Embryonic facial prominence (tissue), 1 donor: Measurements from ENCODE around the gene ARHGAP32.
"Not testable (repeated sequence)": the region's sequence is repeated elsewhere in the genome, so short reads cannot be mapped to it uniquely, and the experiment has no call there.

Experiments
- DNase-seq: peaks from one replicate; pipeline ENCODE4 v3.0.0-alpha.2; 2016; ENCODE audit errors: extremely low spot score

Gene ARHGAP32

DNA sequence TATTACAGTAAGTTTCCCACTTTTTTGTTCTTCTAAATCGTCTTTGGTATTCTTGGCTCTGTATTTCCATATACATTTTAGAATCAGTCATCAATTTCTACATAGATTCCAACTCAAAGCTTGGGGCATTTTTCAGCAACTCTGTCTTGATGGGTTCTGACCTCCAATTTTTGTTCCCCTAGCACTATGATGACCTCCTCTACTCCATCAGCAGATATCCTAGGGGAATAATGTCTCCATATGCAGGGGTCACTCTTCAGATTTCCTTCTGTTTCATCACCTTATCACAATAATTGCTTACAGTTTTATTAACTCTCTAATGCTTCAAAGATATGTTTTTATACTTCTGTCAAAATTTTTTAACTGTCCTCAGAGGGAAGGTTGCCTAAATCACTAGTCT lies 158.1 kb downstream of the ARHGAP32 start:
- DNase-seq, result no peak

DNA sequence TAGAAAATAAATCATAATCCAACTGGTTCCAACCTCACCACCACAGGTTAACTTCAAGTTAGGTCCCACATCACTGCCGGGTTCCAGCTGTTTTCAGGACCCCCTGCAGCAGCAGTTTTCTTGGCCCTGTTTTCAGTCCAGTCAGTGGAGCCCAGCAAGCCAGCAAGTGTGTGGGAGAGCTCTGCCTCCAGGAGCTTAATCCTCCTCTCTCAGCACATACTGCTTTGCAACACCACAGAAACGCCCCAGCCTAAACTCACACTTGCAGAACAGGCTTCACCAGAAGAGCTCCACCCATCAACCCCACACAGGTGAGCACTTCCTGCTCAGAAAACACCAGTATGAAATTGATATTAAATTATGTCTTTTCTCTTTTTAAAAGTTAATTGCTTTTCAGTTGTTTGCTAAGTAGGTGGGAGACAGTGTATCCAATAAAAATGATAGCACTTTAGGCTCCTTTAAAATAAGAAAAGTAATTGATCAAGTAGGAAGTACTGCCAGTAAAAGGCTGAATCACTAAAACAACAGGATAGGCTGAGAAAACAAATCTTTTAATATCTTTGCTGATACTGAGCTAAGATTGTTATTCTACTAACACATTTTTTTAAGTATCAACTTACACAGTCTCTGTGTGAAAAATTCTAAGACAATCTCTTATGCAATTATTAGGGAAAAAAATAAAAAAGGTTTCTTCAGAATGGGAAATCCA lies 168.0 kb downstream of the ARHGAP32 start:
- DNase-seq, result no peak

DNA sequence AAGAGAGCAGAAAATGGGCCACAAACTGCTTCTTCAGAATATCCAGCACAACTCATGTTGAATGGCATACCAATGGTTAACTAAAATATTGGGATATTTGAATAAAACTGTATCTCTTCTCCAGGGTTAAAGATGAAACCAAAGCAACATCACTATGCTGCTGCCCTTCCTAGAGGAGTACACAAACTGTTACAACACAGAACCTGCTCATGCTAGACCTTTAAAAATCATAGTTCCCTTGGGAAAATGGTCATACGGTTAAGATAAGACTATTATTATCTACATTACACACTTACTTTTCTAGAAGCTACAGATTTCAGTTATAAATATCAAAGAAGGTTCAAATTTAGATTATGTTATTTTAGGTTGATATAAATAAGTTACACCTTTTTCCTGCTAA lies 170.8 kb downstream of the ARHGAP32 start:
- no peak for DNase-seq

DNA sequence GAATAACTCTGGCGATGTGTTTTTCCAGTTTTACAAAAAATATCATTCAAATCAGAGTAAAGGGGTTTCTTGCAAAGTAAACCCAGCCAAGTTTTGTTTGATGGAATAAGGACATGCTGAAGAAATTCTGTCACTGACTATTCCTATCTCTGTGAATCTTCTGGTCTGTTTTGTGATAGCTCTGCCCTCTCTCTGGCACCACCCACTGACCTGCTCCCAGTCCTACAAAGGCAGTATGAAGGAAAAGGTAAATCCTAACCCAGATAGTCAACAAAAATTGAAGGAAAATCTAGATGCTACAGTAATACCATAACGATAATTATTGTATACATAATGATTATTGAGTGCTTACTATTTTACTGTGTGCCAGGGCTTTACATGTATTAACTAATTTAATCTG lies 173.1 kb downstream of the ARHGAP32 start:
- DNase-seq, result no peak

DNA sequence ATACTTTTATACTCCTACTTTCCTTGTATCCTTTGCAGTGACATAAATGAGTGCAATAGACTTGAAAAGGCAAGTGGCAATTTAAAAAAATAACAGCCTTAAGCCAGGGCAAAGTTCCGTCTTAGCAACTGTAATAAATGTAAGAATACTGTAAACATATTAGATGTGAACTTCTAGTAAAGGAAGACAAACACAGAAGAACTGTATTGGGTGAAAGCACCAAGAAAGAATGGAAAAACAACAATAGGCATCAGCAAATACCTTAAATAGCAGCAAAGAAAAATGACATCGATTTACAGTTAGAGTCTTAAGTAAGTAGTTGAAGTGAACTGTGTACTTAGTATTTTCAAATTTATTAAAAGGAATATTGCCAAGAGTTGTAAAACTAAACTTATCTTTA lies 174.0 kb downstream of the ARHGAP32 start:
- no peak for DNase-seq

DNA sequence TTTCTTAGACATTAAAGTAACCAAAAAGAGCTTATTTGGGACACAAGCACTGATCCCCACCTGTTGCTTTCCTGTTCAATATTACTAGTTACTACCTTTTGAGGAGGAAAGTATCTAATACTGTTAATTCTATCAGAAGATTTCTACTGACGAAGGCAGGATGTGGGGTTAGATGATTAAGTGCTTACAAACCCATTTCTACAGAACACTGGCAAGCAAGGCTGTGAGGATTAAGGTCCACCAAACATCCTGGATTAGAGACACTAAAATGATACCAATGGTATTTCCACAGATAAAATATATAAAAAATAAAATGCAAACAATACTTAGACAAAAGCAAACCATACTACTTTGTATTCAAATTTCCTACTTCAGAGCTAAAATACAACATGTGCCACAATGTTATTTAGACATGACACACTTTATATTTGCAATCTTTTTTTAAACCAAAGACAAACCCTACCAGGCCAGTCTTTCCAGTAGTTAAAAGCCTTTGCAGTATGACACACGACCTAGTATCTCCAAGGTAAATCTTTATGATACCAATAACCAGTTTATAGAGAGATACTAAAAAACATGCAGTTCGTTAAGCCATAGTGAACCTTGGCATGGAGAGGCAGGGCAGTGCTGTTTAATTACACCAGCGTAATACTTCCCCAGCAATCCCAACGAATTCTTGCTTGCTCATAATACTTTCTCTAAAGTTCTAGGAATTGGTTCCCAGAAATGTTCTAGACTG lies 178.2 kb downstream of the ARHGAP32 start:
- no peak for DNase-seq

DNA sequence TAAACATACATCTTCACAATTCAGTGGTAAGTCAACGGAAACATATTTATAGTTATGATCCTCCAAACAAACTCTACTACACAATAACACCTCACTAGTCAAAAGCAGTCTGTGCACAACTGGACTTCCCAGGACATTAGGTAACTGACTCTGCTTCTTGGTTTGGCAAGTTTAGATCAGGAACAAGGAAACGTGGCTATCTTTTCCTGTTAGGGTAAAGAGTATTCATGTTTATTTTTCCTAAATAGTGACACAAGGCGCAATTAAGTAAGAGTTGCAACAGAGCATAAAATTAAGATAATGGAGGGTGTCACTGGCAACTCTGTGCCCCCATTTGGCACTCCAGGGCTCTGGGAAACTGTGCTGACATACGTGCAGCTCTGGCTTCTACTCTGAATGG lies 179.2 kb downstream of the ARHGAP32 start:
- no peak for DNase-seq

DNA sequence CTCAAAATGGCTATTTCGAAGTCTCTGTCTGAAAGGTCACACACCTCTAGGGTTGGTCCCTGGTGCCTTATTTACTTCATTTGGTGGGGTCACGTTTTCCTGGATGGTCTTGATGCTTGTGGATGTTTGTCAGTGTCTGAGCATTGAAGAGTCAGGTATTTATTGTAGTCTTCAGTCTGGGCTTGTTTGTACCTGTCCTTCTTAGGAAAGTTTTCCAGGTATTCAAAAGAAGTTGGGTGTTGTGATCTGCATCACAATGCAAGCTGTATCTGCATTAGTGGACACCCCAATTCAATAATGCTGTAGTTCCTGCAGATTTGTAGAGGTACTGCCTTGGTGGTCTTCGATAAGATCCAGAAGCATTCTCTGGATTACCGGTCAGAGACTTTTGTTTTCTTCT lies 186.0 kb downstream of the ARHGAP32 start:
- no peak for DNase-seq

DNA sequence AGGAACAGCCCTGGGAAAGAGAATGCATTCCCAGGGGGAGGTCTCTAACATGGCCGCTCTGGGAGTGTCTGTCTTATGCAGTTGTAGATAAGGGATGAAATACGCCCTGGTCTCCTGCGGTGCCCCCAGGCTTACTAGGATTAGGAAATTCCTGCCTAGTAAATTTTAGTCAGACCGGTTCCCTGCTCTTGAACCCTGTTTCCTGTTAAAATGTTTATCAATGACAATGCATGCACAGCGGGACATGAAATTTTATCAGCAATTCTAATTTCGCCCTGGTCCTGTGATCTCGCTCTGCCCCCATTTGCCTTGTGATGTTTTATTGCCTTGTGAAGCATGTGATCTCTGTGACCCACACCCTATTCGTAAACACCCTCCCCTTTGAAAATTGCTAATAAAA lies 193.0 kb downstream of the ARHGAP32 start:
- DNase-seq, result not testable (repeated sequence)

DNA sequence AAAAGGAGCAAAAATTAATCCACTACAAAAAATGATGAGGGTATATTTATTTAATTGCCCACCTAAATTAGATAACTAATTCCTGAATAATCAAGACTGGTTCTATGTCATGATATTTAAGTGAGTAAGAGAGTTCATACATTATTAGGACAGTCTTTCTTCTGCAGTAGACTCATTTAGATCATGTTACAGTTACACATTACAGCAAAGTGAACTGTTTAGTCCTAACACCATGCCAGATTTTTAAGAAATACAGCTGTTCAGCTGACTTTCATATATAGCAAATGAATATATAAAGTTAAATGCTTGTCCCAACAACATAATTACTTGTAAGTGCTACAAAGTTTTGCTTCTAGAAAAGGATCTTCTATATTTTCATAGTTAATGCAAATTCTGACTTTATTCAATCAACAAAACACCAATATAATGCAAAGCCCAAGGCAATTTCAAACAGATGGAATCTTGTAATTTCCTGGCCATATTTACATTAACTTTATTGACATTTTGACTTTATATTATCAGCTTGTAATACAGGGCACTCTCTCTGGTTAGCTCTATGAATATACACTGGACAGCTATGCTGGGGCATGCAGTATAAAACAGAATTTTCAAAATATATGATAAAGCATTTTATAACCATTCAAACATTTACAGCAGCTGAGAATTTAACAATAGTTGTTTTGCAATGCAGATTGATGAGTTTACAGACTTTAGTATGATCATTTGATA lies 203.7 kb downstream of the ARHGAP32 start:
- no peak for DNase-seq

DNA sequence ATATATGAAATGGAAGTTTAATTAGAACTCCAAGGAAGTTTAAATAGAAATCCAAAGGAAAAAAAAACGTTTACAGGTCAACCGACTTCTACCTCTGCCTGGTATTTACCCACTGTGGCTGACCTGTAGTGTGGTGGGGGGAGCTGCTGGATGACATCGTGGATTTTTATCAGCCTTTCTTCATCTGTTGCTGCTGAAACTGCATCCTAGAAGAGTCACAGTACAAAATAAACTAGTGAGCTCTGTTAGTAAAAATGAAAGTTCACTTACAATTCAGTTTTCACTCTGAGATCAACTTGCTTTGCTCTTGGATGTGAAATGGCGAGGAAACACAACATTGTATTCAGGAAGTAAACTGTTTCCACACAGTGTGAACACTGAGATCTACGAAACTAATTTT lies 206.2 kb downstream of the ARHGAP32 start:
- DNase-seq, result no peak

DNA sequence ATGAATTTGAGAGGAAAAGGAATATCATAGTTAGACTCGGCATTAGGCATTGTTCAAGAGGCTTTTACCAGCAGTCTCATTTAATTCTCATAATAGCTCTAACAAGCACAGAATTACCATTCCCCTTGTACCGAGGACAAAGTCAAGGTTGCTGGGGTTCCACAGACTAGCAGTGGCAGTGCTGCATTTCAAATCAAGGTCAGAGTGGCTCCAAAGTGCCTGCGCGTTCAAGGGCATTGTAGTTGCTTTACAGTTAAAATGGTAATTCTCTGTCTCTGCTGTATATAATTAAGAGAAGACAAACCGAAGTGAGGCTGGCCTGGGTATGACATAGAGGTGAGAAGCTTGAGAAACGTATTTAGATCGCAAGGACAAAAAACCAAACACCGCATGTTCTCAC lies 209.1 kb downstream of the ARHGAP32 start:
- no peak for DNase-seq

DNA sequence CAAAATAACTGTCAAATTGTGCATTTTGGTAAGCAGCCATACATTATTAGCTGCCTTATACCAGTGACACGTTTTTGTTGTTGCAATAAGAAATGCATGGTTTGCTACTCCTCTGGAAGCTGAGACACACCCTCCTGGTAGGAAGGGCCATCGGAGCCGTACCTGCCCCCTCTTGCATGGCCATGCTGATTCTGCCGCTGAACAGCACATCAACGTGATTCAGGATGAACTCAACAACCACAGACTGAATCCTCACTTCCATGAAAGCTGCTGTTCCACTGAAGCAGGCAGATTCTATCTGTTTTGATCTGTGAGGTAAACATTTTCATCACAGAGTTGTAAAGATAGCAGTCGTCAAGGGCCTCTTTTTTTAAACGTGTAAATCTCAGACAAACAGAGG lies 210.9 kb downstream of the ARHGAP32 start:
- no peak for DNase-seq

DNA sequence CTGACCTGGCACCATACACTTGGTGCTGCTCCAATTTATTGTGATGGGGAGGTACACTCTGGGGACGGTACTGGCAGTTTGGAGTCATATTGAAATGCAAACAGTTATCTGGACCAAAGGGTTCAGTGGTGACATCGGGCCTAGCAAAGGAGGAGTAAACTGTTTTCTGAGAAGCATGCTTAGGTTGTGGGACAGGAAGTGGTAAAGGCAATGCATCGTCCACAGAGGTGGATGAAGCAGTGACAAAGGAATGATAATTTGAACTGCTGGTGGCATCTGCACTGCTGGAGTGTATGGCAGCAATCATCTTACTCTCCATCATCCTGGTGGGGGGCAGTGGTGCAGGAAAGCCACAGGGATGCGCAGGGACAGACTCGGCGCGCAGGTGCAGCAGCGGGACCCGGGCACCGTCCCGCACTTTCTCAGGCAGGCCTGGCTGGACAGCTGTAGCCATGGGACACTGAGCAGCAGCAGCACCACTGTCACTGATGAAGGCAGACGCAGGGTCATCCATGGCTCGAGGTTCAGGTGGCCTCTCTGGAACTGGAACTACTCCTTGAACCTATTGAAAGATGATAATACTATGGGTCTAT lies 221.4 kb downstream of the ARHGAP32 start:
- DNase-seq, result no peak

DNA sequence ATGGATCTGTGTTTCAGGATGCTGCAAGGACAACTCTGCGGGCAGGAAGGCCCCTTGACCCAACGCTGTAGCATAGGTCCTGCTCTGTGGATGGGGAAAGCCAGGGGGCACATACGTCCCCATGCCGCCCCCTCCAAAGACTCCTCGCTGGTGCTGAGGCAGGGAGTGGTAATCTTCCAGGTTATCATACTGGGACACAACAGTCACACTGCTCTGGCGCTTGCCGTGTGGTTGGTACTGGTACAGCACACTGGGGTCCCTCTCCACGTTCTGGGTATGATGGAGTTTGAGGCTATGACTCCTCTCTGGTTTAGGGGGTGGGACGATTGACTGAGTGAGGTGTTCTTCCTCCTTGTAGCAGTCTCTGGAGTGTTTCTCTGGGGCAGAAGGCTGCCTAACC lies 223.2 kb downstream of the ARHGAP32 start:
- DNase-seq, result no peak

DNA sequence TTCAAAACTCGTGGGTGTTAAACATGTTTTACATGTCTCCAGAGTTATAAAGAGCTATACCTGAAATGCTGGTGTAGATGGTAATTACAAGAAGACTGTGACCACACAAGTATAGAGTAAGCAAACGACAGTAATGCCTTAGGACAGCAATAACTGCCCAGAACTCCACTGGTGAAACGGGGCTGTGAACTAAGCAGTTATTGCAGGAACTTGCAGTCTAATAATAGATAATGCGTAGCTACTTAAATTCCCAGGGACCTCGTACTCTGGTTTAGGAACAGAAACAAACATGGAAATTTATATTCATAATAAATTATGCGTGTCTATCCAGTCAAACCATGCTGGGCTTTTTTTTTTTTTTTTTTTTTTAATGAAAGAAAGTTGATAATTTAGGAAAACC lies 224.5 kb downstream of the ARHGAP32 start:
- DNase-seq, result no peak

DNA sequence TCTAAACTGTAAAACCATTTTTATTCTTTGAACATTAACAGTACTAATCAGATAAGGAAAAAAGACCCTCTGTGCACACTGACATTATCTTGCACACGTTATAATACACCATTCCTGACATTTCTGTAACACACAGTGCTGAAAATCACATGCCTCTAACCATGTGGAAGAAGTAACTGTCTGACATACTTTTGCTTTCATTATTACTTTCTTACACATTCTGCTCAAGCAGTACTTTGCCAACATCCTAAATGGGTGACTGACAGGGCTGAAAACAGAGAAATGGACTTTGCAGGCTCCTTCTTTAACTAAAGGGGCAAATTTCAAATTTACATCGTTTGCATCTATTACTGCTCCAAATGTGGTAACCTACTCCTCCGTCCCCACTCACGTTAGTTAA lies 226.6 kb downstream of the ARHGAP32 start:
- DNase-seq, result no peak

DNA sequence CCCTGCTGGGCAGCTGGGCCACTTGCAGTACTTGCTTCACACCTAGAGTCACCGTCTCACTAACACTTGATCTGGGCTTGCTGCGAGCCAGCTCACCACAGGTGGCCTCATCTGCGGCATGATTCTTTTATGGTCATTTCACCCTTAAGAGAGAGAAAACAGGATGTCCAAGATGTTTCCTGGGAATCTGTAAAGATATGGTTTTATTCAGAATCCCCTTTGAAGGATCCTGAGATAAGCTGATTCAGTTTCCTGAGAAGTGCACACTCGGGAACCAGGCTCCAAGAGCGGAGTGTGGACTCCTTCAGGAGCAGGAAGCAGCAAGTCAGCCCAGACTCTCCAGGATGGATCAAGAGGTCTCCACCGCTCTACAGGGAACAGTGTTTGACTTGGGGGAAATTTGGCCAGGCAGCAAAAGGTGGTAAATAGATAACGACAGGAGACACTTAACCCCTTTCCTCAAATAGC lies 227.6 kb downstream of the ARHGAP32 start:
- DNase-seq, result no peak

DNA sequence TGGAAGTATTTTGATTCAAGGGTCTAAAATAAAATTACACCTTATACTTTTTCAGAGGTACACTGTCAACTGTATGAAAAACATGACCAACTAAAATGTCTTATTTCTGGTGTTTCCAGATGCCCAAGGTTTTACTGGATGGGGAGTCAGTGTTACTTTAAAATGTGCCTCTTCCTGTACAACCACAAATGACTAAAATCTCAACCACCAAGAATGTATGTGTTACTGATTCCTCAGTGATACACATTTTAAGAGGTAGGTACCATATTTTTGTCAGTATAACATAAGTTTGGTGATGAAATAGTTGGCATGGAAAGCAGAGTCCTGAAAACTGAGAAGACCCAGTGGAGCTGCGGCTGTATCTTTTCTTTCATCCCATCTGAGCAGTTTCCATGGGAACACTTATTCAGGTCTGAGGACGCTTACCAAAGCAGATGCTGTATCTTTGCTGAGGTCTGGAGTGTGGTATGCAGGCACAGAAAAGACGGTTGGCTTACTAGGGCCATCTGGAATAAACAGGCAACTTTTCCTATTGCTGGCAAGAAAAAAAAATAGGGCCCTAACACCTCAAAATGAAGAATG lies 228.3 kb downstream of the ARHGAP32 start:
- no peak for DNase-seq

DNA sequence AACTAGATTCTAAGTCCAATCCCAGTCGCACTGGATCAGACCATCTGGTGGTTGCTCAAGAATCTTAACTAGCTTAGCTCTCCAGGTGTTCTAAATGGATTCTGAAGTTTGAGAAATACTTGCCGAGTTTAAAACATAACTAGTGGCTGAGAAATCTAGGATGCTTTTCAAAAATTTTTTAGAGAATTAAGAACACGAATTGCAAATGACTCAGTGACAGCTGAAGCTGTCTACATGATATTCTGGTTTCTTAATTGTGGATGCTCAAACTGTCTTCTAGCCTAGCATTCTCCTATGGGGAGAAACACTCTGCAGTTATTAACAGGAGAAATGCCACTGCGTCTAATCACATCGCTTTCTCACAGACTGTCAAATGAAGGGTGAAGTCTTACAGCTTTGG lies 229.2 kb downstream of the ARHGAP32 start:
- DNase-seq, result no peak

DNA sequence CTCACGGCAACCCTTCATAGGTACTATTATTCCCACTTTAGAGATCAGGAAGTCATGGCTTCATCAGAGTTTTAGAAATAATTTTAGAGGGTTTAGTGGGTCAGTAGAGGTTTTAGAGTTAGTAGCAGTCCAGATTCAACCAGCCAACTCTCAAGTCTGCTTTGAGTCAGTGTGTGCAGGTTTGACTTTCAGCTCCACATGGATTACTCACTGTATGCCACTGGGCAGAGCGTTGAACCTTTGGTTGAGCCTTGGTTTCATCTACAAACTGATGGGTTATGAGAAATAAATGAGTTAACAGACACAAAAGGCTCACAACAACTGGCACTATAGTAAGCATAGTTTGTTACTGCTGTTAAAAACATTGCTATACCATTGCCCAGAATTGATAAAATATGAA lies 230.5 kb downstream of the ARHGAP32 start:
- no peak for DNase-seq

DNA sequence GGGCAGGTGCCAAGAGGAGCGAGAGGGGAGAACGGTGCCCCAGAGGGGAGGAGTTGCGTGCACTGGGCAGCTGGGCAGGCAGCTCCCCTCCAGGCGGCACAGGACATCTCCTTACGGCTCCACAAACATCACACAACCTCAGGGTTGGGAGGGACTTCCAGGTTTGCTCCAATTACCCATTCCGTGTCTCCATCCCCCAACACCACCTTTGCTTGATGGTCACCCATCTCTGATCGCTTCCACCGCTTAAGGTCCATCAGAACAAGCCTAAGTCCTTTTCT lies 235.0 kb downstream of the ARHGAP32 start:
- DNase-seq, result no peak
